ENCODE results near the gene NDUFA7. TPM values are rescaled to one million over a fixed set of nuclear protein-coding genes. Genes with fewer than 3 reads are reported as not detected.
"Not testable (repeated sequence)": the region's sequence is repeated elsewhere in the genome, so short reads cannot be mapped to it uniquely, and the experiment has no call there.

Gene NDUFA7
- total RNA-seq, 1 donor from 2014 or later = 10.5 TPM

- not testable (repeated sequence) for DNase-seq
Observed at GRCh38 chr19:8341504-8341903, 20.3 kb upstream of the NDUFA7 start.

DNA sequence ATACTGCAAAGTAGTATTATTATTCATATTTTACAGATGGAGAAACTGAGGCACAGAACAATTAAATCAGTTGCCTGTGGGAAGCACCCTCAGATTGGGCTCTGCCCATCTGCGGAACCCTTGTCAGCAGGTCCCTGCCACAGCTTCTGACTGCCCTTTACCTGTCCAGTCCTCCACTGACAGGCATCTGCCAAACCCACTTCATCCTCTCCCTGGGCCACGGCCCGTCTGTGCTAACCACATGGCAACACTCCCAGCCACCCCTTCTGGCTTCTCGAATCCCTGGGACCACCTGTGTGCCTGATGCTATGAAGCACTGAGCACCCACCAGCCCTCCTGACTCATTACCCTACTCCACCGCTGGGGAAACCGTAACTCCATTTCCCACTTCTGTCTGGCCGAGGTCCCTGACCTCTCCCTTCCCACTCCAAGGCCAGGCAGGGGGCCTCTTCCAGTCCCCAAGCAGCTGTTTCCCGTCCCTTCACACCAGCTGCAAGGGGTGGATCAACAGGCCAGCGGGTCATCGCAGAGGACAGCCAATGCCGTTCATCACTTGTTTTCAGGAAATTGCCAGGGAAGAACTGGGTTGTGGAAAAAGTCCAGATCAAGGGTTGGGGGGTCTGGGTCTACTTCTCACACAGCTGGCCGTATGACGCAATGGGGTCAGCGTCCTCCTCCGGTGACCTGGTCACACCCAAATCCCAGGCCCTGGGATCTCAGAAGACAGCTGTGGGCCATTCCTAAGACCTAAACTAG, 19.3 kb upstream of the NDUFA7 start:
- no peak for DNase-seq

DNA sequence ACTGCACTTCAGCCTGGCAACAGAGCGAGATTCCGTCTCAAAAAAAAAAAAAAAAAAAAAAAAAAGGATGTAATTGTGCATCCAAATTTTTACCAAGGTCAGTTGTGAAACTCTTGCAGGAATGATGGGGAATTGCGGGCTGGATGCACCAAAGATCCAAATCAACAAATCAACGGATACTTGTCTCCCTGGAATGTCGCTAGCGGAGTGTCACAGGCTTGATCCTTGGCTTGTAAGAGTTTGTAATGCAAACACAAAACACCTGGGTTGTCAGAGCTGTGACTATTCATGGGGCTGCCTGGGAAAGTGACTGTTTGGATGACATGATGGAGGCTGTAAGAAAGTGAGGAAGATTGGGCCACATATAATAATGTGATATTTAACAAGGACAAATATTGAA, 17.7 kb upstream of the NDUFA7 start:
- DNase-seq = no peak

- DNase-seq = no peak
Observed at GRCh38 chr19:8337728-8338127, 16.6 kb upstream of the NDUFA7 start.

- no peak for DNase-seq
Observed at GRCh38 chr19:8336660-8337059, 15.5 kb upstream of the NDUFA7 start.

- DNase-seq = no peak
Observed at GRCh38 chr19:8336072-8336569, 14.9 kb upstream of the NDUFA7 start.

DNA sequence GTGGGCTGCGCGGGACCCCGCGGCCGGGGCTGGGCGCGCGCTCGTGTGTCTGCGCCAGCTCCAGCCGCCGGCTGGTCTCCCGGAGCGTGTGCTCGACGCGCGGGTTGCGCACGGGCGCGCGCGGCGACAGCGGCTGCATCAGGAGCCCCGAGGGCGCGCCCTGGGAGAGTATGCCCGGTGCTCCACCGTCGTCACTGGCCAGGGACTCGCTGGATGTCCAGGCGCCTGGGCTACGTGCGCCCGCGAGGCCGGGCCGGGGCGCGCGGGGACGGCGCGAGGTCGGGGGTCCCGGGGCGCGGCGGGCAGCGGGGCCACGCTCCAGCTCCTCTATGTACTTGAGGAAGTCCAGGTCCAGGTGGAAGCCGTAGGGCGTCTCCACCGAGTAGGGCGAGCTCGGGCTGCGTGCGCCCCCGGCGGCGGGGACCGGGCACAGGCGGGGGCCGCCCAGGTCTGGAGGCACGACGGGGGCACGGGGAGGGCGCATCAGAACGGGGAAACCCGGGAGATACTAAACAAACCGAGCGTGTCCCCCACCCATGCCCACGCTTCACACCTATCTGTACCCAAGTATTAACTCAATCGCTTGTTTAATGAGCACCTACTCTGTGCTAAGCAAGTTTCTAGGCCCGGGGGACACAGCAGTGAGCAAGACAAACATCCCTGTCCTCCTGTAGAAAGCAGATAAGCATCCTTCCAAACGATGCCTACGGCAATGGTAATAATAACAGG, 14.3 kb upstream of the NDUFA7 start:
- no peak for DNase-seq

GRCh38 chr19:8334458-8335342, 13.5 kb upstream of the NDUFA7 start:
- no peak for DNase-seq

DNA sequence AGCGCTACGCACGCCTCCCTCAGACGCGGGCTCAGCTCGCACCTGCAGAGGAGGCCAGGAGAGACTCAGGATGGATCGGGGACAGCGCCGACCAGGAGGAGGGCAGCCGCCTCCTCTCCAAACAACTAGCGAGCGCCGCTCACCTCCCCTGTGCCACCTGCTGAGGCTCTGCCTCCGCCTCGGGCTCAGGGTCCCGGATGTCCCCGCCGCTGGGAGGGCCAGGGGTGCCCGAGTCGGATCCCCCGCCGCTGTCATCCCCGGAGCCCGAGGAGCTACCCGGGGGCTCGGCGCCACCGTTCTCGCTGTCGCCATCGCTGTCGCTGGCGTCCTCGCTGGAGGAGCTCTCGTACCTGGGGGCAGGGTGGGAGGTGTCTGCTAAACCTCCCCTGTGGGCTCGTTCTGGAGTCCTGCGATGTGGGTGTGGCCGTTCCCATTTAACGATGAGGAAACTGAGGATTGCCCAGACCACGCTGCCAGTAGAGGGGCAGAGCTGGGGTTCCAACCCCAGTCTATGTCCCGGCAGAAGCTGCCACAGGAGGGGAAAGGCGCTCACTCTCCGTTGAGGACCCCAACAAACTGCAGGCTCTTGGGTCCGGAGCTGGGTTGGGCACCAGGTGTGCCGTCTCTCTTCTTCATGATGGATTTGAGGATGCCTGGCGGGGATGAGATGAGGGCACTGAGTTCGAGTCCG, 12.7 kb upstream of the NDUFA7 start:
- no peak for DNase-seq

- no peak for DNase-seq
Observed at GRCh38 chr19:8332976-8333766, 12.0 kb upstream of the NDUFA7 start.

DNA sequence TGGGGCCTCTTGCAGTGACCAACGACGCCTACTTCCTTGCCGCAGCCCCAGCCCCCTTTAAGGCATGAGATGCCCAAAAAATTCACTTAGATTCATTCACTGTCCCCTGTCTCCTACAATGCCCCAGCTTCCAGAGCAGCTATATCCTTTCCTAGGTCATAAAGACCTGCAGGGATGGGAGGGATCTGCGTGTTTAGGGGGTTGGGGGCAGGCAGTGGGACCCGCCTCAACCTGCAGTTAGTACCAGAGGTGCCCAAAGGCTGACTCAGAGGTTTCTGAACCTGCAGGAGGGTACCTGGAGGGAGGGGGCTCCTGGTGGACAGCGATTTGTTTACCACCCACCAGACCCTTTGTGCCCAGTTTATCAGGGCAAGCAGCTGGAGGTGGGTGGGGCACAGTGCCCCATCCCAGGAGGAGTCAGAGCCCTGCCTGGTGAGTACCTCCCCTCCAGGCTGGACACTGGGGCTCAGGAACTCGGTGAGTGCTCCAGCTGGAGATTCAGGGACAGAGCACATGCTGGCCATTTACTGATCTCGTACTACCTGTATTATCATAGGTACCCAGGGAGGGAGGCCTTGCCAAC, 10.2 kb upstream of the NDUFA7 start:
- no peak for DNase-seq

- DNase-seq = no peak
Observed at GRCh38 chr19:8329996-8330395, 8.8 kb upstream of the NDUFA7 start.

GRCh38 chr19:8325454-8325853, 4.3 kb upstream of the NDUFA7 start:
- DNase-seq = no peak

GRCh38 chr19:8324186-8325050, 3.2 kb upstream of the NDUFA7 start:
- DNase-seq = no peak

GRCh38 chr19:8323781-8324185, 2.6 kb upstream of the NDUFA7 start:
- no peak for DNase-seq

- no peak for DNase-seq
Observed at GRCh38 chr19:8322638-8322997, 1.4 kb upstream of the NDUFA7 start.

DNA sequence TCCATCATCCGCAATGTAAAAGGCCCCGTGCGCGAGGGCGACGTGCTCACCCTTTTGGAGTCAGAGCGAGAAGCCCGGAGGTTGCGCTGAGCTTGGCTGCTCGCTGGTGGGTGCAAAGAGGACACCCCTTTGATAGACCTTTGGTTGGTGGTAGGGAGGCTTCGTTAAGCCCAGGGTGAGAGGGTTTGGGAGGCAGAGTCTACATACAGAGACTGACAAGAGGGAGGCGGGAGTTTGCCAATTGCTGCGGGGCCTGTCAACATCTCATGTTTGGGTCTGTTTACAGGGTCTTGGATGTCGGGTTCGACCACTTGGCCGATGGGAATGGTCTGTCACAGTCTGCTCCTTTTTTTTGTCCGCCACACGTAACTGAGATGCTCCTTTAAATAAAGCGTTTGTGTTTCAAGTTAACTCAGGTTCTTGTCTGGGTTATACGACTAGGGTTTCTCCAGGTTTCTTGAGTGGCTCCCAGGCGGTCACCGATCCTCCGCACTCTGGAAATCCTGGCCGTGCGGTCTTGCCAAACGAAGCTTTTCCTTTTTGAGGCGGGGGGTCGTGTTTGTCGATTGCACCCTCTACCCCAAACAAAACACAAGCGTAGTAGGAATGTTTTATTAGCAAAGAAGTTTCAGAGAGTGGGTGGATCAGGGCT, 937 bp upstream of the NDUFA7 start:
- no peak for DNase-seq

DNA sequence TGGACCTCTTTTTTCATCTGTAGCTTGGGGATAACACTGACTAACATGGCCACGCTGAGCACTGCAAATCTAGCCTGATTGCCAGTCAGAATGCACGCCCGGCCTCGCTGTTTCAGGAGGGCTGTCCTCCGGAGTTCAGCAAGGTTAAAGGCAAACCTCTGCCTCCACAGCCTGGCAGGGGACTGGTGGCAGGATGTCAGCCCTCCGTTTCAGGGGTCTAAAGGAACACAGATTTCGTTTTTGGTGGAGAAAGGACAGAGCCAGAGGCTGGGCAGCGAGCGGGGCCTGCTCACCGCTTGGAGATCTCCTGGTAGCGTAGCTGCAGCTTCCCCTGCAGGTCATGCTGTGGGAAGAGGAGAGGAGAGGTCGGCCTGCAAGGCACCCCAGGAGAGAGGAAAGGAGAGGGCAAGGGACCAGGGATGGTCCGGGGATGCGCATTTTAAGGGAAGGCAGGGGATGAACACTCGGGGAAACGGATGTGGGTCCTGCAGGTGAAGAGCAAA, 560 bp downstream of the NDUFA7 start:
- DNase-seq = peak; percentile 22
